ENCODE results near the gene RNASE9.

GRCh38 chr14:20515846-20516245 is 45.0 kb downstream of the RNASE9 start:
- no peak for TF ChIP-seq CTCF (conservative IDR thresholded peaks at IDR 0.05; ENCODE audit: low read length)
- no peak for TF ChIP-seq EZH2phosphoT487 (IDR thresholded peaks at IDR 0.05; ENCODE audit: borderline replicate concordance)

All from Loucy (cell line).